HG02678 (cell line): ENCODE results near the gene ZNF155.

ENCODE experiments used
- ATAC-seq: cut with Tn5 transposase; IDR thresholded peaks from one replicate; pipeline ENCODE4 v1.9.1; 2021; ENCODE audit warnings: mild to moderate bottlenecking, moderate library complexity; ENCODE audit not compliant: unreplicated experiment

ZNF155 gene

GRCh38 chr19:44003461-44004009 is 19.5 kb downstream of the ZNF155 start:
- peak; percentile 24 for ATAC-seq

- ATAC-seq: no peak
Observed at GRCh38 chr19:44005973-44006372, 22.0 kb downstream of the ZNF155 start.

GRCh38 chr19:44007473-44007872 is 23.5 kb downstream of the ZNF155 start:
- no peak for ATAC-seq

GRCh38 chr19:44010468-44010867 is 26.5 kb downstream of the ZNF155 start:
- no peak for ATAC-seq

GRCh38 chr19:44019498-44019897 is 35.5 kb downstream of the ZNF155 start:
- no peak for ATAC-seq

GRCh38 chr19:44021221-44021620 is 37.2 kb downstream of the ZNF155 start:
- ATAC-seq: no peak

- no peak for ATAC-seq
Observed at GRCh38 chr19:44024900-44025216, 40.9 kb downstream of the ZNF155 start.

GRCh38 chr19:44025217-44025936 is 41.4 kb downstream of the ZNF155 start, which contains the start of gene ZNF222:
Gene ZNF222 (plus strand): TSS chr19:44025379. CDS start chr19:44025437, 58 bp downstream.
- peak; percentile 90 for ATAC-seq

GRCh38 chr19:44026622-44027021 is 42.6 kb downstream of the ZNF155 start:
- ATAC-seq: no peak

GRCh38 chr19:44032001-44032610 is 48.1 kb downstream of the ZNF155 start:
- no peak for ATAC-seq

GRCh38 chr19:44042147-44042546 is 58.2 kb downstream of the ZNF155 start:
- ATAC-seq: no peak
